HL-60/S4 treated with phorbol 12-myristate 13-acetate at 8.2 ng/mL for 4 days and 3 days (cell line): Measurements from ENCODE around the gene SPTLC3.

Source experiments
- in situ Hi-C: fragments of 300-500 bp; cut with MboI; formaldehyde crosslinking; loops from 2 replicates; pipeline ENCODE4 v1.15.0; 2022; ENCODE audit warnings: low sequenced_read_pairs

Gene SPTLC3

DNA sequence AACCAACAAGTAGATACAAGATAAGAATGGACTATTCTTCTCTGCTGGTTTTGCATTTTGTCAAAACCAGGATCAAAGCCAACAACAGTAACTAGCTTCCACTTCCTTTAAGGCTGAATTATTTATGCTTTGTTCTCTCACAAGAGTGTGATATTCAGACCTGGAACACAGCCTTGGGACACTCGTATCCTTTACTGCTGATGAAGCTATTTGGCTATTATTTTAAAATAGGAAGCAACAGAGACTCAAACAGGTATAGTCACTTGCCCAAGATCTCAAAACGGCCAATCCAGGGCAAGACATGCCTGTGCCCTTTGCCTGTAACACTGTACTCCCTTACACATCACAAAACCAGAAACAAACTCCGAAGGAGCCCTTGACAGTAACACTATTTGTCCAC lies 19.9 kb downstream of the SPTLC3 start:
- in situ Hi-C loops, result no loop called here

DNA sequence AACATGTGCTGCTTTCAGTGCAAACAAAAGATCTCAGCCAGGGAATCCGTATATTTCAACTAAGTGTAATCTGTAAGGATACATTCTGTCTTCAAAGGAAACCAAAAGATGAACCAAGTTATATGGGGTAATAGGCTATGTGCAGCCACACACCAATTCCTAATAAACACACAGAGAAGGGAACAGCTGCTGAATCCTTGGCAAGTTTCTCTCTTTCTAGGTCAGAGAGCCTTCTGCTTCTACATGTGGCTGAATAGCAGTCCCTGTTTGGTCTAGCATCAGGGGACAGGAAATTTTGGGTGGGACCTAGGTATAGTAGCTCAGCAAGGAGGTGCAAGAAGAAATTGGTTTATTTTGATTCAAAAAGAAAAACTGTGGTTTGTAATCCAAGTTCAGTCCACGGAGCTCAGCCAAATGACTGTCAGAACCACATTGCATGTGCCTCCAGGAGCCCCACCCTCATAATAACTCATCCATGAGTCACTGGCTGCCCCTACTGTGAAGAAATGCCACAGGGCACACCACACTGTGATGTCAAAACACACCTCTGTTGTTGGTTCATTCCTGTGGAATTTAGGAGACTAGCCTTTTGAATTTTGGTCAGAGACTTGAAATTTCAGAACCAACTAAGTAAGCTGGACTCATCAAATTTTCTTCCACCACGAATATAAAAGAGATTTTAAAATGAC lies 21.1 kb downstream of the SPTLC3 start:
- in situ Hi-C loops, result no loop called here

- in situ Hi-C loops, result no loop called here
Observed at GRCh38 chr20:13031751-13032150, 23.0 kb downstream of the SPTLC3 start.

- in situ Hi-C loops, result no loop called here
Observed at GRCh38 chr20:13034115-13034514, 25.3 kb downstream of the SPTLC3 start.

DNA sequence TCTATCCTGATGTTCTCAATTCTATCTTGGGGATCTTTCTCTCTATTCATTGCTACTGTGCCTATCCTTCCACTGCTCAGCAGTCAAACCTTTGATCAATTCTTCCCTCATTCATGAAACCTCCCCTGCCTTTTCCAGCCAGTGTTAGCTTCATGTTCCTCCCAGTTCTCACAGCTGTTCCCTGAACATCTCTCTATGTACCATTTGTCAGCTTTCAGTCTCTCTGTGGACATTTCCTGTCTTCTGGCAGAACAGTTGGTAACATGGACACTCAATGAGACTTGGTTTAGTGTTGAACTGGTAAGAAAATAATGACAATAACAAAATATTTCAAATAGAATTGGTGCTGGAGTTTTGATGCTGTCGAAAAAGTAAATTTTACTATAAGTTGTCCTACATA lies 26.2 kb downstream of the SPTLC3 start:
- in situ Hi-C loops, result no loop called here

GRCh38 chr20:13035399-13036152 lies 26.8 kb downstream of the SPTLC3 start:
- in situ Hi-C loops, result no loop called here

DNA sequence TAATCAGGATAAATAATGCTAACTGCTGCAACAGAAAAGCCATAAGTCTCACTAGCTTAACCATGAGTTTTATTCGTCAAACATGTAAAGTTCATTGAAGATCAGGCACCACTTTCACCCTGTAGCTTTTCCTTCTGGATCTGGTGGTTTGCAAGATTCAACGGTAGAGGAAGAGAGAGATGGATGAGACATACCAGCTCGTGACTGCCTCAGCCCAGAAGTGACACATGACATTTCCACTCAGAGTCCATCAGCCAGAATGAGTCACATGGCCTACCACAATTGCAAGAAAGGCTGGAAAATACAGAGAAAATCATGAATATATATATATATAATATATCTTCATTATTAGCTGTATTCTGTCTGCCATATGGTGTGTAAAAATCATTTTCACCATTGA lies 29.0 kb downstream of the SPTLC3 start:
- in situ Hi-C loops, result no loop called here

DNA sequence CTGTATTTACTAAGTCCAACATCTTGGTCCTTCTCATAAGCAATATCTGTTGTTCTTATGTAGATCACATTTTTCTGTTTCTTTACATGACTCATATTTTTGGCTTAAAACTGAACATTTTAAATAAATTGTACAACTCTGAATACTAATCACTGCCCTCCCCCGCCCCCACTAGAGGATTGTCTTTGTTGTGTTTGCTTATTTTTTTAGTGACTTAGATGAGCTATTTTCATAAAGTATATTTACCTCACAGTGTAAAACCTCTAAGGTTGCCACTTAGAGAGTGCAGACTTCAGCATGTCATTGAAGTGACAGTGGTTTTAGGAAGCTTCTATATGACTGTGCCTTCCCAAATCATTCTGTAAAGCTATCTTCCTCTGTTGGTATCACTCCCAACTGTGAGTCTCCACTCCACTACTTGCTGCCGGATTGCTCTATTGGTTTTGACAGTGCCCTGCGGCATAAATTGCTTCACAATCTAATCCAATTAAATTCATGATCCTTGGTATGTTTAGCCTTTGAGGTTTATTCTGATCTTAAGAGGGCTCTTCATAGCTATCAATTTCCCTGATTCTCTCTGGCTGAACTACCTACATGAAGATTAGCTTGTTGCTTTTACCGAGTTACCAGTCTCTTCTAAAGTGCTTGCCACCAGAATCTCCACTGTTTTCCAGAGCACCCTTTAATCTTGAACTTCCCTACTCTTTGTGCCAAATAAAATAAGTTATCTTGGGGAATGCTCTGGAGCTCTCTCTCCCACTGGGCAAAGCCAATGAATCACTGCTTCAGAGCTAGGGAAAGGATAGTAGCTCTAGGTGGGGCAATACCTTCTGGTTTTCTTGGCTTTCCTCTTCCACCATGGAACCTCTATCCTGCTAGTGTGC lies 33.0 kb downstream of the SPTLC3 start:
- in situ Hi-C loops, result no loop called here

GRCh38 chr20:13042458-13042794 lies 33.7 kb downstream of the SPTLC3 start:
- in situ Hi-C loops, result no loop called here

DNA sequence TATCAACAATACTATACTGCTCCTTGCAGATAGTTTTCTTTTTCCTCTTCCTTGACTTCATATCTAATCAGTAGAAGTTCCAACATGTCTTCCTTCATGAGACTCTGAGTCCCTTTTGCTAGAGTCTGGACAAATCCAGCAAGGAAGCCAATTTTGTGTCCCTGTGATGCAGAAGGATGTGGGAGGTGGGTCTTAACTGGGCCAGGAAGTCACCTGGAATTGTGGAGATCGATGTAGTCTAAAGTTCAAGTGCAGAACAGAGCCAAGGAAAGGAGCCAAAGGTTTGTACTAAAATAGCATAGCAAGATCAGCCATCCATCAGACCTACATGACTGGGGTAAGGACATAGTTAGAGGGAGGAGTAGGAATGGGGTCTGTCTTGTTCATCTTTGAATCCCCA lies 37.6 kb downstream of the SPTLC3 start:
- in situ Hi-C loops, result no loop called here

DNA sequence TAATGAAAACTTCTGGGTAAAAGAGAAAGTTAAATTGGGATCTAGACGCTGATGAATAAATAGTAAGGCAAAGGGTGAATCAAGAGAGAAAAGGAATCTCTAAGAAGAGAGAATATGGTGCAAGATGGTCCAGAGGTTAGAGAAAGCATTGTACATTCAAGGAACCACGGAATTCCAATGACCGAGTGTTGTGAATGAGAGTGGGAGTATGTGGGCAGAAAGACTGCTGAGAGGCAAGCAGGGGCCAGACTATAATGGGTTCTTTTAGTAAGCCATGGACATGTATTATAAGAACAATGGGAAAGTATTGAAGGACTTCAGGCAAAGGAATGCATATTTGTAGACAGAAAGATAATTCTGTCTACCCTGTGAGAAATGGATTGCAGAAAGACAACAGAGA lies 45.2 kb downstream of the SPTLC3 start:
- in situ Hi-C loops, result no loop called here

GRCh38 chr20:13058666-13059389 lies 50.1 kb downstream of the SPTLC3 start:
- in situ Hi-C loops, result no loop called here

GRCh38 chr20:13059398-13060136 lies 50.8 kb downstream of the SPTLC3 start:
- in situ Hi-C loops, result no loop called here

DNA sequence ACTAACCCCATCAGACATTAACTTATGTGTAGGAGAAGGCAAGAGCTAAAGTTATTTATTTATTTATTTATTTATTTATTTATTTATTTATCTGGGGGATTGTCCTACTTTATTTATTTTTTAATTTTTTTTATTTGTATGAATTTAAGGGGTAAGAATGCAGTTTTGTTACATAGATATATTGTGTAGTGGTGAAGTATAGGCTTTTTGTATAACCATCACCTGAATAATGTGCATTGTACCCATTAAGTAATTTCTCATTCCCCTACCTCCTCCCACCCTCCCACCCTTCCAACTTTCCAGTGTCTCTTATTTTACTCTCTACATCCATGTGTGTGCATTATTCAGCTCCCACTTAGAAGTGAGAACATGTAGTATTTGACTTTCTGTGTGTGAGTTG lies 51.6 kb downstream of the SPTLC3 start:
- in situ Hi-C loops, result no loop called here

GRCh38 chr20:13061381-13061780 lies 52.6 kb downstream of the SPTLC3 start:
- in situ Hi-C loops, result no loop called here

DNA sequence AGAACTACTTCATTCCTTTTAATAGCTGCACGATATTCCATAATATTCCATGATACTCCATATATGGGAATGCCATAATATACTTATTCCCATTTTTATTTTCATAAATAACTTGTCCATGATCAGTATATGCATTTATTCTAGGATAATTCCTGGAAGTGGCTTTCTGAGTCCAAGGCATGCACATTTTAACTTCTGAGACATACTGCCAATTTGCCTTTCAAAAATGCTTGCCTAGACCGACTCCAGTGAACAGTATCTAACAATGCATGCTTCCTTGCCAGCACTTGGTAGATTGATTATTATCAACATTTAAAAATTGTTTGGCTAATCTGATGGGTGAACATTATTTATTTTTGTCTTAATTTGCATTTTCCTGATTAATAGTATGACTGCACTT lies 54.0 kb downstream of the SPTLC3 start:
- in situ Hi-C loops, result no loop called here

- in situ Hi-C loops, result no loop called here
Observed at GRCh38 chr20:13068336-13068735, 59.6 kb downstream of the SPTLC3 start.

DNA sequence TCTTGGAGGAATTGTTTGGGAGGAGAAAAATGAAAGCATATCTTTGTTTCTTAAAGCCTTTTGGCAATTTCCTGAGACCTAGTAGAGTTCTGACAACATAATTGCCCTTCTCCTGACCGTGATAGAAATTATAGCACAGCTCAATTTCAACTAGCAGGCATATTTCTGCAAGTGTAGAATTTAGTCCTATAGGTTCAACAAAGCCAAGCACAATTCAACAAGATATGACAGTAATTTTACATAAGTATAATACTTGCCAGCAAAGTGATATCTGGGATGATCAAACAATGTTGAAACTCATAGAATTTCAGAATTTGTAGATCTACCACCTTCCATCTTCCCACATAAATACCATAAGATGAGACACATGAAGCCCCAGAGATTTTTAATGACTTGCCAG lies 73.1 kb downstream of the SPTLC3 start:
- in situ Hi-C loops, result no loop called here

DNA sequence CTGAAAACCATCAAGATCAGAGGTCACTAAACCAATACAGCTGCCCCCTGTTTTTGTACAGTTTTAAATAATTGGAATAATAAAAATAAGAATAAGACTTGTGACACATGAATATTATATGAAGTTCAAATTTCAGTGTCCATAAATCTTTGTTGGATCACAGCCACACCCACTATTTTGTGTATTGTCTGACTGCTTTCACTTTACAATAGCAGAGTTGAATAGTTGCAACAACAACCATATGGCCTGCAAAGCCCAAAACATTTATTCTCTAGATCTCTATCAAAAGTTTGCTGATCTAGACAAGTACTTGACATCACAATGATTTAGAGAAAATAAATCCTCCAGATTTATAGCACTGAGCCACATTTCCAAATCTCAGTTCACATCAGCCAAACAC lies 73.6 kb downstream of the SPTLC3 start:
- in situ Hi-C loops, result no loop called here

GRCh38 chr20:13085275-13085674 lies 76.5 kb downstream of the SPTLC3 start:
- in situ Hi-C loops, result no loop called here
